OCI-LY1 (cell line): ENCODE results near the gene ZFAND2B.

ENCODE experiments used
- CTCF ChIP-seq: fragments of 200-600 bp; sonication (generic), shearing (Covaris generic); IDR thresholded peaks from 2 replicates; pipeline ENCODE4 v1.5.1; 2017; ENCODE audit warnings: mild to moderate bottlenecking, antibody characterized with exemption, low read length, moderate library complexity, mixed read lengths
- EZH2 ChIP-seq: fragments of 200-600 bp; sonication (generic), shearing (Covaris generic); IDR thresholded peaks from 2 replicates; pipeline ENCODE4 v1.8.0; 2017; ENCODE audit warnings: borderline replicate concordance, mixed run types, mild to moderate bottlenecking, antibody characterized with exemption, low read length, moderate library complexity, mixed read lengths

GRCh38 chr2:219158586-219158985 is 48.0 kb upstream of the ZFAND2B start:
- TF ChIP-seq CTCF, result no peak
- no peak for TF ChIP-seq EZH2
